K562 (cell line): ENCODE data around the gene CENPN.

Experiments
- CHD2 ChIP-seq: IDR thresholded peaks from 2 replicates; pipeline ENCODE4 v1.6.1; 2011; ENCODE audit warnings: low read depth, low read length
- CREBBP ChIP-seq: IDR thresholded peaks from one replicate; pipeline ENCODE4 v1.6.1; 2012; ENCODE audit warnings: low read depth, mild to moderate bottlenecking, control low read depth, inconsistent platforms, low read length
- CTCF ChIP-seq, 3 experiments: IDR thresholded peaks in 2 of 3; conservative IDR thresholded peaks in 1 of 3; 2 replicates each; pipeline ENCODE4 v1.5.1; 2011 to 2012; ENCODE audit warnings: low read length in 3 of 3, mild to moderate bottlenecking in 3 of 3, control low read depth in 2 of 3, improper control_type of control experiment in 1 of 3, inconsistent platforms in 1 of 3, low read depth in 1 of 3, mixed read lengths in 1 of 3, moderate library complexity in 1 of 3; ENCODE audit not compliant: insufficient read depth in 2 of 3
- DPF2 ChIP-seq: fragments of 450-650 bp; IDR thresholded peaks from 2 replicates; pipeline ENCODE4 v1.6.1; 2016
- IRF1 ChIP-seq: sonication (generic); formaldehyde crosslinking; IDR thresholded peaks from 2 replicates; pipeline ENCODE4 v1.8.0; 2022; ENCODE audit warnings: missing genetic modification reagents, mild to moderate bottlenecking, borderline replicate concordance
- PML ChIP-seq: IDR thresholded peaks from 2 replicates; pipeline ENCODE4 v1.6.1; 2012; ENCODE audit warnings: low read length, inconsistent platforms
- POLR2A ChIP-seq: fragments of 450-650 bp; conservative IDR thresholded peaks from 2 replicates; pipeline ENCODE4 v1.6.1; 2016
- RB1 ChIP-seq: fragments of 450-650 bp; IDR thresholded peaks from 2 replicates; pipeline ENCODE4 v1.6.1; 2017; ENCODE audit warnings: low read depth, mild to moderate bottlenecking
- SMARCB1 ChIP-seq: IDR thresholded peaks from 2 replicates; pipeline ENCODE4 v1.6.1; 2011; ENCODE audit warnings: improper control_type of control experiment, low read depth; ENCODE audit not compliant: insufficient read length
- SP1 ChIP-seq: sonication (generic); formaldehyde crosslinking; IDR thresholded peaks from 2 replicates; pipeline ENCODE4 v1.8.1; 2022; ENCODE audit warnings: mild to moderate bottlenecking, missing genetic modification reagents

- no peak for TF ChIP-seq RB1
- TF ChIP-seq CTCF (IDR thresholded peaks at IDR 0.05 in 2 of 3, conservative IDR thresholded peaks at IDR 0.05 in 1 of 3; ENCODE audit: insufficient read depth in 2 of 3, low read depth in 1 of 3, low read length in 3 of 3), result no peak
- no peak for TF ChIP-seq SMARCB1
- TF ChIP-seq IRF1 (CRISPR knock-in tag), result no peak
- no peak for TF ChIP-seq DPF2
- TF ChIP-seq CHD2, result no peak
- no peak for TF ChIP-seq SP1
- no peak for TF ChIP-seq CREBBP
- no peak for TF ChIP-seq PML
- TF ChIP-seq POLR2A, result no peak
These were observed 16.4 kb upstream of the CENPN start for GRCh38 chr16:80990577-80990976.
